Measurements from ENCODE around the gene XCR1. TPM values are rescaled to one million over a fixed set of nuclear protein-coding genes. Genes with fewer than 3 reads are reported as not detected.

XCR1 gene
- total and polyA plus RNA-seq, 9 of the 15 experiments (the other 6 are each of a cell fraction or from before 2014, with no cell fraction given): not detected

DNA sequence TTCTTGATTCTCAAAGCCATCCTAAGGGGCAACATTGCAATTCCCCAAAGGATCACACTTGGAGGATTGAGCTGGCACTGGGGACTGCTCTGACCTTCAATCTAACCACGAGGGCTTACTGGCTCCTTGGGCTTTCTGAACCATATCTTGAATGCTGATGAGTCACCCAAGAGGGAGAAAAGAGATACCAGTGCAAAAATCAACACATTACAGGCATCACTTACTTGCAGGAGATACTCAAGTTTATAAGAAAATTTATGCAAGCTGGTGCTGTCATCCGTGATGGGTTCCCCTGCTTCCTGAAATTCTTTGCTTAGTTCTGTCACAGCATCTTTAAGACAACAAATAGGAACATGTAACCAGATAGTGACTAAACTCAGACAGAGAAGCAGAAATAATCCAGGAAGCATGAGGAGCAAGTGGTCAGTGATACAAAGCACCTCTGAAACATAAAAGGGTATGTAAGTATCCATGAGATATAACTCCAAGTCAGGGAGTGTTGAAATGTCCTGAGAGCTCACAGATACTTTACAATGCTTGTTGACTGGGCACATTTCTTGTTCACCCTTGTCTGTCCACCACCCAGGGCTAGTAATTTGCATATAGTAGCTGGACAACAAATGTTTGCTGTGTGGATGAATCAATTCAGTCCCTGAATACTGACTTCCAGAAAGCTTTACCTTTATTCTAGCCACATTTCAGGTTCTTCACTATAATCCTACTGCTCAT is 45.8 kb downstream of the XCR1 start (continued):
- TF ChIP-seq, protein P1, sequence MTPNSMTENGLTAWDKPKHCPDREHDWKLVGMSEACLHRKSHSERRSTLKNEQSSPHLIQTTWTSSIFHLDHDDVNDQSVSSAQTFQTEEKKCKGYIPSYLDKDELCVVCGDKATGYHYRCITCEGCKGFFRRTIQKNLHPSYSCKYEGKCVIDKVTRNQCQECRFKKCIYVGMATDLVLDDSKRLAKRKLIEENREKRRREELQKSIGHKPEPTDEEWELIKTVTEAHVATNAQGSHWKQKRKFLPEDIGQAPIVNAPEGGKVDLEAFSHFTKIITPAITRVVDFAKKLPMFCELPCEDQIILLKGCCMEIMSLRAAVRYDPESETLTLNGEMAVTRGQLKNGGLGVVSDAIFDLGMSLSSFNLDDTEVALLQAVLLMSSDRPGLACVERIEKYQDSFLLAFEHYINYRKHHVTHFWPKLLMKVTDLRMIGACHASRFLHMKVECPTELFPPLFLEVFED (CRISPR knock-in tag; conservative IDR thresholded peaks at IDR 0.05): 0 out of 2 replicates have a peak, but pooled peaks have one; percentile 31
- TF ChIP-seq WHSC1 (IDR thresholded peaks at IDR 0.05; ENCODE audit: low read length): no peak
- TF ChIP-seq ETS2 (tag; IDR thresholded peaks at IDR 0.05; ENCODE audit: borderline replicate concordance, poor library complexity, severe bottlenecking): no peak
- TF ChIP-seq, protein P2, sequence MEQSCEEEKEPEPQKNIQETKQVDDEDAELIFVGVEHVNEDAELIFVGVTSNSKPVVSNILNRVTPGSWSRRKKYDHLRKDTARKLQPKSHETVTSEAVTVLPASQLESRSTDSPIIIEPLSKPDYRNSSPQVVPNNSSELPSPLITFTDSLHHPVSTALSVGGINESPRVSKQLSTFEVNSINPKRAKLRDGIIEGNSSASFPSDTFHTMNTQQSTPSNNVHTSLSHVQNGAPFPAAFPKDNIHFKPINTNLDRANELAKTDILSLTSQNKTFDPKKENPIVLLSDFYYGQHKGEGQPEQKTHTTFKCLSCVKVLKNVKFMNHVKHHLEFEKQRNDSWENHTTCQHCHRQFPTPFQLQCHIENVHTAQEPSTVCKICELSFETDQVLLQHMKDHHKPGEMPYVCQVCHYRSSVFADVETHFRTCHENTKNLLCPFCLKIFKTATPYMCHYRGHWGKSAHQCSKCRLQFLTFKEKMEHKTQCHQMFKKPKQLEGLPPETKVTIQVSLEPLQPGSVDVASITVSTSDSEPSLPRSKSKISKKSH (CRISPR knock-in tag; IDR thresholded peaks at IDR 0.05): no peak
- TF ChIP-seq HNRNPLL (IDR thresholded peaks at IDR 0.05; ENCODE audit: low read depth, low read length, poor library complexity, severe bottlenecking): no peak
- TF ChIP-seq, protein P3, sequence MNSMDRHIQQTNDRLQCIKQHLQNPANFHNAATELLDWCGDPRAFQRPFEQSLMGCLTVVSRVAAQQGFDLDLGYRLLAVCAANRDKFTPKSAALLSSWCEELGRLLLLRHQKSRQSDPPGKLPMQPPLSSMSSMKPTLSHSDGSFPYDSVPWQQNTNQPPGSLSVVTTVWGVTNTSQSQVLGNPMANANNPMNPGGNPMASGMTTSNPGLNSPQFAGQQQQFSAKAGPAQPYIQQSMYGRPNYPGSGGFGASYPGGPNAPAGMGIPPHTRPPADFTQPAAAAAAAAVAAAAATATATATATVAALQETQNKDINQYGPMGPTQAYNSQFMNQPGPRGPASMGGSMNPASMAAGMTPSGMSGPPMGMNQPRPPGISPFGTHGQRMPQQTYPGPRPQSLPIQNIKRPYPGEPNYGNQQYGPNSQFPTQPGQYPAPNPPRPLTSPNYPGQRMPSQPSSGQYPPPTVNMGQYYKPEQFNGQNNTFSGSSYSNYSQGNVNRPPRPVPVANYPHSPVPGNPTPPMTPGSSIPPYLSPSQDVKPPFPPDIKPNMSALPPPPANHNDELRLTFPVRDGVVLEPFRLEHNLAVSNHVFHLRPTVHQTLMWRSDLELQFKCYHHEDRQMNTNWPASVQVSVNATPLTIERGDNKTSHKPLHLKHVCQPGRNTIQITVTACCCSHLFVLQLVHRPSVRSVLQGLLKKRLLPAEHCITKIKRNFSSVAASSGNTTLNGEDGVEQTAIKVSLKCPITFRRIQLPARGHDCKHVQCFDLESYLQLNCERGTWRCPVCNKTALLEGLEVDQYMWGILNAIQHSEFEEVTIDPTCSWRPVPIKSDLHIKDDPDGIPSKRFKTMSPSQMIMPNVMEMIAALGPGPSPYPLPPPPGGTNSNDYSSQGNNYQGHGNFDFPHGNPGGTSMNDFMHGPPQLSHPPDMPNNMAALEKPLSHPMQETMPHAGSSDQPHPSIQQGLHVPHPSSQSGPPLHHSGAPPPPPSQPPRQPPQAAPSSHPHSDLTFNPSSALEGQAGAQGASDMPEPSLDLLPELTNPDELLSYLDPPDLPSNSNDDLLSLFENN (IDR thresholded peaks at IDR 0.05; ENCODE audit: low read depth in 2 of 2, low read length in 2 of 2): no peak
- TF ChIP-seq, protein P4, sequence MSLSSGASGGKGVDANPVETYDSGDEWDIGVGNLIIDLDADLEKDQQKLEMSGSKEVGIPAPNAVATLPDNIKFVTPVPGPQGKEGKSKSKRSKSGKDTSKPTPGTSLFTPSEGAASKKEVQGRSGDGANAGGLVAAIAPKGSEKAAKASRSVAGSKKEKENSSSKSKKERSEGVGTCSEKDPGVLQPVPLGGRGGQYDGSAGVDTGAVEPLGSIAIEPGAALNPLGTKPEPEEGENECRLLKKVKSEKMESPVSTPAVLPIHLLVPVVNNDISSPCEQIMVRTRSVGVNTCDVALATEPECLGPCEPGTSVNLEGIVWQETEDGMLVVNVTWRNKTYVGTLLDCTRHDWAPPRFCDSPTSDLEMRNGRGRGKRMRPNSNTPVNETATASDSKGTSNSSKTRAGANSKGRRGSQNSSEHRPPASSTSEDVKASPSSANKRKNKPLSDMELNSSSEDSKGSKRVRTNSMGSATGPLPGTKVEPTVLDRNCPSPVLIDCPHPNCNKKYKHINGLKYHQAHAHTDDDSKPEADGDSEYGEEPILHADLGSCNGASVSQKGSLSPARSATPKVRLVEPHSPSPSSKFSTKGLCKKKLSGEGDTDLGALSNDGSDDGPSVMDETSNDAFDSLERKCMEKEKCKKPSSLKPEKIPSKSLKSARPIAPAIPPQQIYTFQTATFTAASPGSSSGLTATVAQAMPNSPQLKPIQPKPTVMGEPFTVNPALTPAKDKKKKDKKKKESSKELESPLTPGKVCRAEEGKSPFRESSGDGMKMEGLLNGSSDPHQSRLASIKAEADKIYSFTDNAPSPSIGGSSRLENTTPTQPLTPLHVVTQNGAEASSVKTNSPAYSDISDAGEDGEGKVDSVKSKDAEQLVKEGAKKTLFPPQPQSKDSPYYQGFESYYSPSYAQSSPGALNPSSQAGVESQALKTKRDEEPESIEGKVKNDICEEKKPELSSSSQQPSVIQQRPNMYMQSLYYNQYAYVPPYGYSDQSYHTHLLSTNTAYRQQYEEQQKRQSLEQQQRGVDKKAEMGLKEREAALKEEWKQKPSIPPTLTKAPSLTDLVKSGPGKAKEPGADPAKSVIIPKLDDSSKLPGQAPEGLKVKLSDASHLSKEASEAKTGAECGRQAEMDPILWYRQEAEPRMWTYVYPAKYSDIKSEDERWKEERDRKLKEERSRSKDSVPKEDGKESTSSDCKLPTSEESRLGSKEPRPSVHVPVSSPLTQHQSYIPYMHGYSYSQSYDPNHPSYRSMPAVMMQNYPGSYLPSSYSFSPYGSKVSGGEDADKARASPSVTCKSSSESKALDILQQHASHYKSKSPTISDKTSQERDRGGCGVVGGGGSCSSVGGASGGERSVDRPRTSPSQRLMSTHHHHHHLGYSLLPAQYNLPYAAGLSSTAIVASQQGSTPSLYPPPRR (CRISPR knock-in tag; IDR thresholded peaks at IDR 0.05; ENCODE audit: borderline replicate concordance): no peak
- TF ChIP-seq CREBBP (IDR thresholded peaks at IDR 0.05; ENCODE audit: low read depth, low read length): no peak
- TF ChIP-seq, protein P5, sequence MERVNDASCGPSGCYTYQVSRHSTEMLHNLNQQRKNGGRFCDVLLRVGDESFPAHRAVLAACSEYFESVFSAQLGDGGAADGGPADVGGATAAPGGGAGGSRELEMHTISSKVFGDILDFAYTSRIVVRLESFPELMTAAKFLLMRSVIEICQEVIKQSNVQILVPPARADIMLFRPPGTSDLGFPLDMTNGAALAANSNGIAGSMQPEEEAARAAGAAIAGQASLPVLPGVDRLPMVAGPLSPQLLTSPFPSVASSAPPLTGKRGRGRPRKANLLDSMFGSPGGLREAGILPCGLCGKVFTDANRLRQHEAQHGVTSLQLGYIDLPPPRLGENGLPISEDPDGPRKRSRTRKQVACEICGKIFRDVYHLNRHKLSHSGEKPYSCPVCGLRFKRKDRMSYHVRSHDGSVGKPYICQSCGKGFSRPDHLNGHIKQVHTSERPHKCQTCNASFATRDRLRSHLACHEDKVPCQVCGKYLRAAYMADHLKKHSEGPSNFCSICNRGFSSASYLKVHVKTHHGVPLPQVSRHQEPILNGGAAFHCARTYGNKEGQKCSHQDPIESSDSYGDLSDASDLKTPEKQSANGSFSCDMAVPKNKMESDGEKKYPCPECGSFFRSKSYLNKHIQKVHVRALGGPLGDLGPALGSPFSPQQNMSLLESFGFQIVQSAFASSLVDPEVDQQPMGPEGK (CRISPR knock-in tag; IDR thresholded peaks at IDR 0.05; ENCODE audit: borderline replicate concordance): no peak
- TF ChIP-seq PTRF (tag; IDR thresholded peaks at IDR 0.05): no peak
- TF ChIP-seq, protein P6, sequence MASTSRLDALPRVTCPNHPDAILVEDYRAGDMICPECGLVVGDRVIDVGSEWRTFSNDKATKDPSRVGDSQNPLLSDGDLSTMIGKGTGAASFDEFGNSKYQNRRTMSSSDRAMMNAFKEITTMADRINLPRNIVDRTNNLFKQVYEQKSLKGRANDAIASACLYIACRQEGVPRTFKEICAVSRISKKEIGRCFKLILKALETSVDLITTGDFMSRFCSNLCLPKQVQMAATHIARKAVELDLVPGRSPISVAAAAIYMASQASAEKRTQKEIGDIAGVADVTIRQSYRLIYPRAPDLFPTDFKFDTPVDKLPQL (IDR thresholded peaks at IDR 0.05; ENCODE audit: extremely low read depth, insufficient read length): no peak

All from K562 (cell line).